K562 treated with DMSO at 1 percent for 12 hours (cell line): ENCODE results near the gene GCDH. TPM values are rescaled to one million over a fixed set of nuclear protein-coding genes. Genes with fewer than 3 reads are reported as not detected.

ENCODE experiments used
- total RNA-seq: library from RNA; unstranded; fragments of 300-600 nt; gene quantifications from 2 replicates; pipeline ENCODE4 v1.2.3, GENCODE V29; 2022; ENCODE audit not compliant: insufficient read depth

GCDH gene
- 10.5 and 12.8 TPM in 2 replicates for total RNA-seq

DNA sequence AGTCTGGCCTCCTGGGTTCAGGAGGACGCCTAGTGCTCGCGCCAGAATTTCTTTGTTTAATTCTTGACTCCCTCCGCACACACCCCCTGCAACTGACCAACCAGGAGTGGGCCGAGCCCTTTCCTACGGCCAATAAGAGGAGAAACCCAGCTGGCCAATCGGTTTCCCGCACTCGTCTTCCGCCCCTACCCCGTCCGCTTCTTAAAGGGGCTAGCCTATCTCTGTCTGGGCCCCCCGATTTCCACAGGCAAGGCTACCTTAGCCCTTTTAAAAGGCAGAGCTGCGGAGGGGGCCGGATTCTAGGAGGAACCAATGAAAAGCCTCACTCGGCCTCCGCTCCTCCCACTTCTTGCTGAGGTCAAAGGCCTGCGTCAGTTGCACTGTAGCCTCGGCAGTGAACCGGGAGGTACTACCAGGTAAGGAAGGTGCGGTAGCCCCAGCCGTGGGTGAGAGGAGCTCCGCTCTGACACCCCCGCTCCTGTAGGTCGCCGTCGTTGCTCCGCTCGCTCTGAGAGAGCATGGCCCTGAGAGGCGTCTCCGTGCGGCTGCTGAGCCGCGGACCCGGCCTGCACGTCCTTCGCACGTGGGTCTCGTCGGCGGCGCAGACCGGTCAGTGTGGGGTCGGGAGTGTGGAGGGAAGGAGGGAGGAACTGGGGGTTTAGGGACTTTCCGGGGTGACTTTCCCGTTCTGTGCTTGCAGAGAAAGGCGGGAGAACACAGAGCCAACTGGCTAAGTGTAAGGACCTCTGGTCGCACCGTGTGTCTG, at the start of gene GCDH:
Gene GCDH, plus strand, starts transcription at position 374 of the 766 bp plus-strand sequence. Its CDS starts 145 bp downstream, at position 519.

DNA sequence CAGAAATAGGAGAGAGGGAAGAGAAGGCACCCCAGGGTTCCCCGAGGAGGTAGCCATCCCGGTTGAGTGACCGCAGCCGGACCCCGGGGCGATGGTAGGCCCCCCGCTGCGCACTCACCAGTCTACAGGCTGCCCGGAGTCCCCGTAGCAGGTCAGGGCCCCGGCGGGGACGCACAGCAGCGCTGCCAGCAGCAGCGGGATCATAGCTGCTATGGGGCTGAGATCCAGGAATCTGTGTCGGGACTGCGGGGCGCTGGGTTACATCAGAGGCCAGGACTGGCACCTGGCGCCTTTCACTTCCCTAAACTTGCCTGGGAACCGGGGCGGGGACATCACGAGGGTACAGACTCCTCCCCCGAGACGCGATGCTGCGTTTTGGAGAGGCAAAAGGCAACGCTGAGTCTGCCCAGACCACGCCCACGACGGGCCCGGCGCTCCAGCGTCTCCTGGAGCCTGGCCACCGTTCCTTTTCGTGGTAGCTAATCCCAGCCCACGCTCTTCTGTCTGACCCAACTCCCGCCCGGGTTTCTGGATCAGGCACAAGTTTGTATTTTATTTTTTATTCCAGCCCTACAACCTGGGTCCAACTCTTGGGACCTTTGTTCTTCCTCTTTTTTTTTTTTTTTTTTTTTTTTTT, 9.7 kb upstream of the GCDH start, which contains the start of gene DNASE2:
Gene DNASE2, minus strand, starts transcription at position 278 of the 637 bp plus-strand sequence. Its CDS starts 74 bp downstream, at position 204.

DNA sequence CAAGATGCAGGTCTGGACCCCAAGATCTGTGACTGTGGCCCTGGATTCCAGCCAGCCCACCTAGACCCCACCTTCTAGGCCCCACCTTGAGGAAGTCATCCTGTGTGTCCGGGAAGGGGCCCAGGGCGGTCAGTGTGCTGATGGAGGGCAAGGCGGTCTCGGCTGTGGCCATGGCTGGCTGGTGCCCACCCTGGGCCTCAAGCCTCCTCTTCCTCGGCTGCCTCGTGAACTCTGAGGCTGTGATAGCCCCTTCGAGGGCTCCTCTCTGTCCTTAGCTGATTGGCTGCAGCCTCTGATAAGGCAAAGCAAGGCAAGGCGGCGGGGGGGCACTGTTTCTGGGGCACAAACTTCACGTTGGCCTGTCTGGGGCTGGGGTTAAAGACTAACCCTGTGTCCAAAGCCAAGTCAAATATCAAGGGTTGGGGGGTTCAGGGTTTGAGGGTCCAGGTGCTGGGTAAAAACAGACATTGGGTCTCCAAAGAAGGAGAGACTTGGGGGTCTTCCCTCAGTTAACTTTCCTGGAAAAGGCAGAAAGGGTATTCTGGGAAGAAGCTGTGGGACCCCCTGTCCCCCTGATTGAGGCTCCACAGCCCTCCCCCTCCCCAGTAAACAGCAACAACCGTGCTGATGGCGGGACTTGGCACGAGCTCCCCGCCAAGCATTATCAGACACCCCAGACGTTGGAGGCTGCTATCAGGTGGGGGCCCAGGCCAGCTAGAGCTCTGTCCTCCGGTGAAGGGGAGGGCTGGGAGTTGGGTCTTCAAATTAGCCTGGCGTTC, 3.8 kb upstream of the GCDH start, which contains the start of gene KLF1:
Gene KLF1, minus strand, starts transcription at position 233 of the 779 bp plus-strand sequence. Its CDS starts 61 bp downstream, at position 172.

DNA sequence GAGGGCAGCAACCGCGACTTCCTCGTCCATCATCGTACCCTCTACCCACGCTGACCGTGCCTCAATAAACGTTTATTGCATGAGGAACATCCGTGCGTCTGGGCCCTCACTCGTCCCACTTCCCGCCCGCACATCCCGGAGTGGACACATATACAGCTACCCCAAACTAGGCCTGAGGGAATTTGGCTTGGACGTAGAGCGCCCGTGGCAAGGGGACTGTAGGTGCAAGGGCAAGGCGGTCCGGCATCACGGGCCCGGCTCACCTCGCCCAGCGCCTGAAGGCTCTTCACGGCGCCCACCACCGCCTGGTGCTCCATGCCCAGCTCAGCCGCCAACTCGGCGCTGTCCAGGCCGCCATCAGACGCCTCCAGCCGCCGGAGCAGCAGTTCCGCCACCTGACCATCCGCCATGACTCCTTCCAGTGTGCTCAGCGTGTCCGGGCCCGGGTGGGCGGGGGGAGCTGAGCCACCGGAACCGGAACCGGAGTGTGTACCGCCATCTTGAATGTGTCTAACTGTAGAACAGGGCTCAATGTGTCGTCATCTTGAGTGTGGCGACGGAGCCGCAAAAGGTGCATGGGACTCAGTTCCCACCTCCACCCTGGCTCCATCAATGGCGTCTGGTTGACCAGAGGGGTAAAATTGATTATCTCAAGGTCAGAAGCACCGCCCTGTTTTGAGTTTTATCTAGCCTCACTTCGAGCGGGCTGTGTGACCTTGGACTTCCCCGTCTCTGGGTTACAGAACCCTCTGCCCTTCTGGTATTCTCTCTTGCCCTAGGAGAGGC, 42.5 kb downstream of the GCDH start, which contains the start of gene FARSA:
Gene FARSA, minus strand, starts transcription at position 425 of the 786 bp plus-strand sequence. Its CDS starts 15 bp downstream, at position 410.

DNA sequence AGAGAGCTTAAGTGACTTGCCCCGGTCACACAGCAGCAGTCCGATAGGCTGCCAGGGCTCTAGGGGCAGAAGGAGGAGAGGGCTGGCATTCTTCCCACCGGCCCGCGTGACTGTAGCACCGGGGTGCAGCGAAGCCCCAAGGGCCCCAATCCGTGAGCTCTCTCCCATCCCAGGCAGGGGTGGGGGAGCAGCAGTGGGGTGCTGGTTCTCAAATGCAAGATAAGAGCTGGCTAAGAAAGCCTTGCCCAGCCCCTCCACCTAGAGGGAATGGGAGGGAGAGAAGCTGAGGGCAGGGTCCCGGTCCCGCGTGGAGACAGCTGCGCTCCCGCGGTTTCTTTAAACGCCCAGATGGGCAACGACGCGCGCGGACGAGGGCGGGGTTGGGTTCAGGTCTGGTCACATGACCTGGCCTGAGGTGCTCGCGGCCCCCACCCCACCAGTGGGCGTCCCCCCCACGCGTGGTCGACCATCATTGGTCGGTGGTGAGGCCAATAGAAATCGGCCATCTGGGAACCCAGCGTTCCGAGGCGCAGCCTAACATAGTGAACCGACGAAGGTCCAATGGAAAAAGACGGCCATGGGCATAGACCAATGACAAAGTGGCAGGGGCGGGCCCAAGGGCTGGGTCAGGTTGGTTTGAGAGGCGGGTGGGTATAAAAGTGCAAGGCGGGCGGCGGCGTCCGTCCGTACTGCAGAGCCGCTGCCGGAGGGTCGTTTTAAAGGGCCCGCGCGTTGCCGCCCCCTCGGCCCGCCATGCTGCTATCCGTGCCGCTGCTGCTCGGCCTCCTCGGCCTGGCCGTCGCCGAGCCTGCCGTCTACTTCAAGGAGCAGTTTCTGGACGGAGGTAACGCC, 47.2 kb downstream of the GCDH start, which contains the start of gene CALR:
Gene CALR, plus strand, starts transcription at position 683 of the 852 bp plus-strand sequence. Its CDS starts 71 bp downstream, at position 754.

DNA sequence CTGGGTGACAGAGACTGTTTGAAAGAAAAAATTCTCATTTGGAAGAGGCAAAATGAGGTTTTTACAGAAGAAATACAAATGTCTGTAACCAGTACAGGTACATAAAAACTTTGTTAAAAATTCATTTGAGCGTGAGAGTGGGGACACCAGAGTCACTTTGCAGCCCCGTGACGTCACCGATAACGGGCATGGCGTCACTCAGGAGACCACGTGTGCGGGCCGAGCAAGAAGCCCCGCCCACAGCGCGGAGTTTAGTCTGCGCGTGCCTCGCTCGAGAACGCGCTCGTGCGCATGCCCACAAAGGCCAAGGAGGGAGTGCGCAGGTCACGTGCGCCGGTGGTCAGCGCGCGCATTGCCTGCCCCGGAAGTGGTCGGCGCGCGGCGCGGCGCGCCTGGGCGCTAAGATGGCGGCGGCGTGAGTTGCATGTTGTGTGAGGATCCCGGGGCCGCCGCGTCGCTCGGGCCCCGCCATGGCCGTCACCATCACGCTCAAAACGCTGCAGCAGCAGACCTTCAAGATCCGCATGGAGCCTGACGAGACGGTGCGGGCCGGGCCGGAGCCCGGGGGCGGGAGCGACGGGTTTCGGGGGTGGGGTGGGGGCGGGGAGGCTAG, 54.6 kb downstream of the GCDH start, which contains the start of gene RAD23A:
Gene RAD23A, plus strand, starts transcription at position 384 of the 613 bp plus-strand sequence. Its CDS starts 87 bp downstream, at position 471.

Other genes with a start within 250 kb of the GCDH start
- 63.4 and 103 TPM in 2 replicates for gene MAN2B1, start 224.4 kb upstream of the GCDH start, total RNA-seq
- gene WDR83, start 224.4 kb upstream of the GCDH start, total RNA-seq, result 13.5 and 16.3 TPM in 2 replicates
- gene DHPS, start 209.3 kb upstream of the GCDH start, total RNA-seq, result 97.8 and 118 TPM in 2 replicates
- not detected in 2 replicates for gene GNG14, start 203.2 kb upstream of the GCDH start, total RNA-seq
- gene FBXW9, start 194.5 kb upstream of the GCDH start, total RNA-seq, result 9.1 and 12.5 TPM in 2 replicates
- gene TNPO2, start 167.2 kb upstream of the GCDH start, total RNA-seq, result 9.2 and 34.1 TPM in 2 replicates
- gene TRIR, start 156.5 kb upstream of the GCDH start, total RNA-seq, result 376 and 560 TPM in 2 replicates
- gene GET3, start 153.7 kb upstream of the GCDH start, total RNA-seq, result 80.9 and 100 TPM in 2 replicates
- not detected in 2 replicates for gene BEST2, start 139.4 kb upstream of the GCDH start, total RNA-seq
- gene HOOK2, start 115.6 kb upstream of the GCDH start, total RNA-seq, result 13.5 and 17.6 TPM in 2 replicates
- 79.5 and 102 TPM in 2 replicates for gene JUNB, start 99.7 kb upstream of the GCDH start, total RNA-seq
- gene PRDX2, start 89.4 kb upstream of the GCDH start, total RNA-seq, result 330 and 389 TPM in 2 replicates
- gene THSD8, start 89.1 kb upstream of the GCDH start, total RNA-seq, result 12.6 TPM in 1 of 2 replicates, not detected in the other
- 73.5 and 86.3 TPM in 2 replicates for gene RNASEH2A, start 84.6 kb upstream of the GCDH start, total RNA-seq
- 0.58 and 3.6 TPM in 2 replicates for gene RTBDN, start 56.6 kb upstream of the GCDH start, total RNA-seq
- 6.1 and 6.4 TPM in 2 replicates for gene MAST1, start 52.6 kb upstream of the GCDH start, total RNA-seq
- 133 and 148 TPM in 2 replicates for gene DNASE2, start 9.7 kb upstream of the GCDH start, total RNA-seq
- gene KLF1, start 4.0 kb upstream of the GCDH start, total RNA-seq, result 32.6 and 45.7 TPM in 2 replicates
- 0.80 and 1.0 TPM in 2 replicates for gene SYCE2, start 28.1 kb downstream of the GCDH start, total RNA-seq
- 120 and 123 TPM in 2 replicates for gene FARSA, start 42.6 kb downstream of the GCDH start, total RNA-seq
- gene CALR, start 47.4 kb downstream of the GCDH start, total RNA-seq, result 475 and 681 TPM in 2 replicates
- gene RAD23A, start 54.7 kb downstream of the GCDH start, total RNA-seq, result 111 and 154 TPM in 2 replicates
- gene GADD45GIP1, start 66.1 kb downstream of the GCDH start, total RNA-seq, result 33.4 and 52.1 TPM in 2 replicates
- gene DAND5, start 78.4 kb downstream of the GCDH start, total RNA-seq, result 1.0 TPM in 1 of 2 replicates, not detected in the other
- gene NFIX, start 104.3 kb downstream of the GCDH start, total RNA-seq, result 3.3 and 14.3 TPM in 2 replicates
- 287 and 387 TPM in 2 replicates for gene LYL1, start 211.7 kb downstream of the GCDH start, total RNA-seq
- gene TRMT1, start 225.6 kb downstream of the GCDH start, total RNA-seq, result 27.9 and 29.1 TPM in 2 replicates
- gene NACC1, start 227.1 kb downstream of the GCDH start, total RNA-seq, result 27.0 and 54.7 TPM in 2 replicates